Astrocyte (in vitro differentiated cells and primary cell): ENCODE results near the gene KCTD21.

ENCODE experiments used
- EZH2 ChIP-seq: IDR thresholded peaks from 2 replicates; pipeline ENCODE4 v1.6.1; 2012; ENCODE audit warnings: mild to moderate bottlenecking, low read length, inconsistent platforms; ENCODE audit not compliant: insufficient read depth
- TF ChIP-seq, protein P1 (sequence below): IDR thresholded peaks from 2 replicates; pipeline ENCODE4 v1.5.1; 2011; ENCODE audit warnings: low read depth, mild to moderate bottlenecking, inconsistent platforms, low read length, moderate library complexity; ENCODE audit not compliant: insufficient read depth

GRCh38 chr11:78237293-78238046 lies 49.0 kb upstream of the KCTD21 start:
- TF ChIP-seq, protein P1, sequence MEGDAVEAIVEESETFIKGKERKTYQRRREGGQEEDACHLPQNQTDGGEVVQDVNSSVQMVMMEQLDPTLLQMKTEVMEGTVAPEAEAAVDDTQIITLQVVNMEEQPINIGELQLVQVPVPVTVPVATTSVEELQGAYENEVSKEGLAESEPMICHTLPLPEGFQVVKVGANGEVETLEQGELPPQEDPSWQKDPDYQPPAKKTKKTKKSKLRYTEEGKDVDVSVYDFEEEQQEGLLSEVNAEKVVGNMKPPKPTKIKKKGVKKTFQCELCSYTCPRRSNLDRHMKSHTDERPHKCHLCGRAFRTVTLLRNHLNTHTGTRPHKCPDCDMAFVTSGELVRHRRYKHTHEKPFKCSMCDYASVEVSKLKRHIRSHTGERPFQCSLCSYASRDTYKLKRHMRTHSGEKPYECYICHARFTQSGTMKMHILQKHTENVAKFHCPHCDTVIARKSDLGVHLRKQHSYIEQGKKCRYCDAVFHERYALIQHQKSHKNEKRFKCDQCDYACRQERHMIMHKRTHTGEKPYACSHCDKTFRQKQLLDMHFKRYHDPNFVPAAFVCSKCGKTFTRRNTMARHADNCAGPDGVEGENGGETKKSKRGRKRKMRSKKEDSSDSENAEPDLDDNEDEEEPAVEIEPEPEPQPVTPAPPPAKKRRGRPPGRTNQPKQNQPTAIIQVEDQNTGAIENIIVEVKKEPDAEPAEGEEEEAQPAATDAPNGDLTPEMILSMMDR = no peak
- no peak for TF ChIP-seq EZH2
